ENCODE measurements around the gene KPTN.

Gene KPTN

DNA sequence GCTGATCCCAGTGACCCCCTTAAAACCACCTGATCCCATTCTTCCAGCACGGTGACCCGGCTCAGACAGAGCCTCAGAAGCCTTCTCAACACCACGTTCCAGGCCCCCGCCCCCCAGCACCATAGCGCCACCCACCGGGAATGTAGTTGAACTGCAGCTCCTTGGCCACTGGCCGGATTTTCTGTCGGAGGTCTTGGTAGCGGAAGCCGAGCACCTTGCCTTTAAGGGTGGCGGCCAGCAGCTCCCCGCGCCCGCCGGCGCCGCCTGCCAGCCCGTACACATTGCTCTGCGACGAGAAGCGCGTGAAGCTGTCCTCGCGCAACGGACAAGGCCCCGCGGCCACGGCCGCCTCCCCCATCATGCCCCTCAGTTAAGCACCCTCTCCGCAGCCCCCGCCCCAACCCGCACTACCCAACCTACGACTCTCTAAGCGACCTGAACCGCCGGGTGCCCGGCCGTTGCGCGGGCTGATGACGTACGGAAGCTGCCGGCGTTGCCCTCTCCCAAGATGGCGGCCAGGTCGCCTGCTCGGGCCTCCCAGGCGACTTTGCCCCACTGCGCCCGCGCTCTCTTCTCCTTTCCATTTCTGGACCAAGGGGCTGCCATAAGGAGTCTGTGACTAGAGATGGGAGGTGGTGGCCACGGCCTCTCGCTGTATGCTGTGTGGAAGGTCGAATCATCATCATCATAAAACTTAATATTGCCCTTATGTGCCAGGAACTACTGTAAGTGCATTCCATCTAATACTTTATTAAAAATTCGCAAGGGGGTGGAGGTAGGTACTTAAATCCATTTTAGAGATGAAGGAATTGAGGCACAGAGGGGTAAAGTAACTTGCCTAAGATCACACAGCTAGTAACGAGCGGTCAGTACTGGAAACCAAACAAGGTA, at the start of gene KPTN:
Gene KPTN, minus strand, starts transcription at position 420 of the 891 bp plus-strand sequence. Its CDS starts 59 bp downstream, at position 361.
- DNase-seq = peak; percentile 88

DNA sequence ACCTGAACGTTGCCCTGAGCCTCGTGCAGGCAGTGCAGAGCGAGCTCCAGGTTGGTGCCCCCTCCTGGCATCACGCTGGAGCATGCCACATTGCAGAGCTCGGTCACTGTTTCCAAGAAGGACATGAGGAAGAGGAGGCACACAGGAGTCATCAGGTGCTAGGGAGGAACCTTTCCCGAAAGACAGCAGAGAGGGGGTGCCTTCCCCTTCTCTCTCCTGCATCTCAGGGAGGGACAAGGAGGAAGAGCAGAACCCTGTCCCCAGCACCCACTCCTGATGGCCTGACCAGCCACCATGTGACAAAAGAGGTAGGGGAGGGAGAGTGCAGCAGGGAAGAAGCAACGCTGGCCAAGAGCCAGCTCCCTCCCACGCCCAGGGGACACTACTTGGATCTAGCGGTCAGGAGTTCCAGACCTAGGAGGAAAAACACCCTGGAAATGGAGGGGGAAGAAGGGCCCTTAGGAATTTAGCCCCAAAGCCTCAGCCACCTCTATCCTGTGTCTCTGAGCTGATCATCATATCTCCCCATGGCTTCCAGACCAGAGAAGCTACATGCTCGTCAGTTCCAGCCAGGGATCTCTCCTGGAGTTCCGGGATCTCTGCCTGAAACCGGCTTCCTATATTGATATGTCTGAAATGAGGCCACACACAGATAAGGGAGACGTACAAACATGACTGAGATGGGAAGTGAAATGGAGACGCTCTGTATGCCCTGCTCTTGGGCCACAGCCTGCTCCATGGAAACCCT, 47.8 kb upstream of the KPTN start:
- no peak for DNase-seq

DNA sequence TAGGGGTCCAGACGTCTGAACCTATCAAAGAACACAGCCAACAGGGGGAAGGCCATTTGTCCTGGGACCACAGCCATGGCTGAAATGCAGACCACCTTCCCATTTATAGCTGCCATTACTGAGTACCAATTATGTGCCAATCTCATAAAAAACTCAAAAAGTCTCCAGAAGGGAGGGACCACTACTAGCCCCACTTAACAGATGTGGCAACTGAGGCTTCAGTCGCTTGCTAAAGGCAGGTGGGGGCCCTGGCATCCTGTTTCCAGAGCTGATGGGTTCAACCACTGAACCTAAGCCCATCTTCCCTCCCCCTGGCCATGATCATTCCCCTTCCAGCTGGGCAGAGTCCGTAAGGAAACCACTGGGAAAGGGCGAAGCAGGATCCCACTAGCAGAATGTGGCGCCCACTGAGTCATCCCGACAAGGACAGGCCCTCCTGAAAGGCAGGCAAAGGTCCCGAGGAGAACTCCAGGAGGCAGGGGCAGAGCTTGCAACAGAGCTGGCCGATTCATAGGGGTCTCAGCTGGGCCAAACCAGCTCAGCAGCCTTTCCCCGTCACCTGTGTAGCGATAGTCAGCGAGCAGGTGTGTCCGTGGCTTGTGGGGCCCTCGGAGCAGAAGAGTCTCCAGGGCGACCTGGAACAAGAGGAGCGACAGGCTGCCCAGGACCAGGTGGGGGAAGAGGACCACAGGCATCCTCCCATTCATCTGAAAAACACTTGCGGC, 45.2 kb upstream of the KPTN start:
- DNase-seq = no peak

DNA sequence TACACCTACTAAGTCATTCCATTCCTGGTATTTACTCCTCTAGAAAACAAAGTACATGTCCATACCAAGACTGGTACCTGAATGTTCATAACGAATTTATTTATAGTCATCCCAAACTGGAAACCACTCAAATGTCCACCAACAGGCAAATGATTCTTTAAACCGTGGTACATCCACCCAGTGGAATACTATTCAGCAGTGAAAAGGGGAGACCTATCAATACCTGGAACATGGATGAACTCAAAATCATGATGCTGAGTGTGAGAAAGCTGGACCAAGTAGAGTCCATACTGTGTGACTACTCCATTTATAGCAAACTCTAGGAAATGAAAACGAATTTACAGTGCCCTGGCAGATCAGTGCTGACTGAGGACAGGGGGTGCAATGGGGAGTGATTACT, 42.8 kb upstream of the KPTN start:
- DNase-seq = no peak

DNA sequence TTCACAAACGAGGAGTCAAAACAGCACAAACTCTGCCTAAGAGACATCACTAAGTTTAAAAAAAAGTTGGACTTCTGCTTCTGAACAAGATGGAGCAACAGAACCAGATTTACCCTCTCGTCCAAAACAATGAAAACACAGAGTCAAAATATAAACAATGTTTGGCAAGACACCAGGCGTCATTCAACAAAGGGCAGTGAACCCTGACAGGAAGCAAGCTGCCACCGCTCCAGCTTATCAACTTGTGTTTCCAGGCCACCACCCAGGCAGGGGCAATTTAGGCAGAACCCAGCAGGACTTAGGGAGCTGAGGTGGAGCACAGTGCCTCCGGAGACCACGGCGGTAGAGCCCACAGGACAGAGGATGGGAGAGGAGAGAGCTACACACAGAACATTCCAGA, 39.5 kb upstream of the KPTN start:
- no peak for DNase-seq

DNA sequence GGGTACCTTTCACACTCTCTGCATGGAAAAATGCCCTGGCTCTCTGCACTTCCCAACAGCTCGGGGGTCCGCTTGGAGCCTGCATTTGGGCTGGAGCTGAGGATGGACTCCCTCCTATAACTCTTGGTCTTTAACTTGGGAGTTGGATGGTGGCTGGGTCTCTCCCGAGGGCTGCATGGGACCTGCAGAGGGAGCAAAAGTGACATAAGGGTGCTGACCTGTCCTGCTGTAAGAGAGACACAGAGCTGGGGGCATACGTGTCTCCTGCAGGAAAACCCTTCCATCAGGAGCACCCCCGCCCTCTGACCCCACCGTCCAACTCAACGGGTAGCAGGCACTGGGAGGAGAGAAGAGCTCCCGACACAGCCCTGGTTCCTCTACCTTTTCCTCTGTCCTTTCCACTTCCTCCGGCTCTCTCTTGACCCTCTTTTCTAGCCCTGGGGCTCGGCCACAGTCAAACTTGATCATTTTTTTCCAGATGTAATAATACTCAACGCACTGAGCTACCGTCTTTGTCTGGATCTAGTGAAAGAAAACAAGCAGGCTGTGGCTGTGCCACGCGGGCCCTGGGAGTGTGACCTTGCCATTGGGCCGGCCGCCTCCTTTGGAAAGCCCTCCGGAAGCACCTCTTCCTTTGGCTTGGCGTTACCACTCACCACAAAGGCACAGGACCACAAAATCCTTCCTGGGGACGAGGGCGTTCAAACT, 37.6 kb upstream of the KPTN start:
- DNase-seq = no peak

DNA sequence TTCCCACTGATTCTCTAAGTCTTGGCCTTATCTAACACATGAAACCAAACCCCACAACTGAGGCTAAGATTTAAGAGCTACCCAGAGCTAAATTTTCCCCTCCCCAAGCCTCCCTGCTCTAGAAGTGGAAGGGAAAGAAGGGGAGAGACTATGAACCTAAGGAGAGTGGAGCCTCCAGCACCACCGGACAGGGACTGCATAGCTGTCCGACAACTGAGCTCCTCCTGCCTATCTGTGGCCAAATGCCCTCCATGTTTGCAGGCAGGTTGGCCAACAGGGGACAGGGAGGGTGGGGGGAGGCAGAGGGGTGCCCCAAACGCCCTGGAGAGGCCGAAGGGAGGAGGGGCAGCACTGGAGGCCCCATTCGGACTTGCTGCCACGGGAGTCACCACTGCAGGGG, 36.8 kb upstream of the KPTN start:
- no peak for DNase-seq

DNA sequence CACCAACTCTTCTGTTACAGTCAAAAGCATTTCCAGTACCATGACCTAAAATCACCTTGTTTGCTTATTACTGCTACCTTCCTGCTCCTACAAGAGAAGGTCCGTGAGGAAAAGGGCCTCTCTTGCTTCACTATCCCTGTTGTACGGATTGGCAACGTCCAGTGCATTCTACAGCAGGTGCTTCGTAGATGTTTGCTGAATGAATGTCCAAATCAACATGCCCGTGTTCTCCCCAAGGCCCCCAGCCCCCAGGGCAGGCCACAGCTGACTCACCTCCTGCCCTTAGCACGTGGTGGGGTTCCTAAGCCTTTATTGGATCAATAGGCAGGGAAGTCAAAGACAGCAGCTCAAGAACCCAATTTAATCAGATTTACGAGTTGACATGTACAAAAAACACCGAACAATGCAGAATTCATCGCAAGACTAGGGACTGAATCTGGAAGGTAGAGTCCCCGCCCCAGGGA, 36.4 kb upstream of the KPTN start:
- DNase-seq = no peak

DNA sequence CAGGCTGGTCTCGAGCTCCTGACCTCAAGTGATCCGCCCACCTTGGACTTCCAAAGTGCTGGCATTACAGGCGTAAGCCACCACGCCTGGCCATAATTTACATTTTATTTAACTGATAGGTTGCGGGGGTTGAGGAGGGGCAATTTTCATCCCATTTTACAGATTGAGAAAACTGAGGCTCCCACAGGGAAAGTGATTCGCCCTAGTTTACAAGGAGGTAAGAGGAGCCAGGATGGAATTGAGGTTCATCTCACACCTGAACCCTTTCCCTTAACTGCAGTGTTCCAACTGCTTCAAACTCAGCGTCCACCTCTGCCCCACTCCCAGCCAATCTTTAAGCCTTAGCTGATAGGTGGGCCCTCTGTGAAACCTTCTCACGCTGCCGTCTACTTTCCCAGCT, 34.8 kb upstream of the KPTN start:
- no peak for DNase-seq

DNA sequence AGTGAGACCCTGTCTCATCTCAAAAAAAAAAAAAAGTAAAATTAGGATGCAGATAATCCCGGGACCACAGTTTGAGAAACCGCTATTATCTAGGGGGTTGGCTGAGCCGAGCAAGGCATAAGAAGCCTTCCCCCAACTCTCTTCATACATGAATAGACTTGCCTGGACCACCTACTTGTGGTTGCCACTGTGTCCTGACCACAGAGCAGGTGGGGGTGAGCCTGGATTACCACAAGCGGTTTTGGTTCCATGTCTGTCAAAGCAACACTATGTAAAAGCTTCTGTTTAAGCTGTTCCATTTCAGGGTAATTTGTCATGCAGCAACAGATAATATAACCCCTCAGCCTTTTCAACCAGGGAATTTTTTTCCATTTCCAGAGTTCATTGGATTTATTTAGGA, 34.1 kb upstream of the KPTN start:
- peak; percentile 52 for DNase-seq

DNA sequence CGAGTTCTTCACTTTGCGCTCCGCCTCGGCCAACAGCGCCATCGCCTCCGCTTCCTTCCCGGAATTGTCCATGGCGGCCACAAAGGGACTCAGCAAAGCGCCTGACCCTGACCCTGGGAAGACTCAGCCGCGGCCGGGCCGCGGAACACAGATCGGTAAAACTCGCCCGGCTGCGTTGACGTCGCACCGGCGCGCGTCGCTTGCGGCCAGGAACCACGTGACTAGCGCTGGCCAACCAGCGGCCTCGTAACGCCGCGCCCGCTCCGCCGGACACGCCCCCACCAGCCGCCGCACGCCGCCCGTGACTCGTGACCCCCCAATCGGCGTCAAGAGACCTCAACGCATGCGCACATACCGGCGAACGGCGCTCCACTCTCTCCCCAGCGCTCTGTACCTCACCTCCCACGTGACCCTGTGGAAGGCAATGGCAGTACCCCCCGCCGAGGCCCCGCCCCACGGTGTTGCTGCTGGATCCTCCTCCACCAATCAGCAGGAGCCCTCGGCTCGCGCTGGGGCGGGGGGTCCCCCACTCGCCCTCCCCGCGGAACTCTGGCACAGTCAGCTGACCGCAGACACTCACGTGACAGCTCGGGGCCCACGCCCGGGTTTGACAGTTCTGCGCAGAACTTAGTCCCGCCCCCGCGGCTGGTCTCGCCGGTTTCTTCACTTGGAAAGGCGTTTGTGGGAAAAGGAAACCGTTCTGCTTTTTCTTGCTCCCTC, 31.0 kb upstream of the KPTN start, which contains the start of gene NAPA:
Gene NAPA, minus strand, starts transcription at position 195 of the 720 bp plus-strand sequence. Its CDS starts 123 bp downstream, at position 72.
- peak; percentile 100 for DNase-seq

DNA sequence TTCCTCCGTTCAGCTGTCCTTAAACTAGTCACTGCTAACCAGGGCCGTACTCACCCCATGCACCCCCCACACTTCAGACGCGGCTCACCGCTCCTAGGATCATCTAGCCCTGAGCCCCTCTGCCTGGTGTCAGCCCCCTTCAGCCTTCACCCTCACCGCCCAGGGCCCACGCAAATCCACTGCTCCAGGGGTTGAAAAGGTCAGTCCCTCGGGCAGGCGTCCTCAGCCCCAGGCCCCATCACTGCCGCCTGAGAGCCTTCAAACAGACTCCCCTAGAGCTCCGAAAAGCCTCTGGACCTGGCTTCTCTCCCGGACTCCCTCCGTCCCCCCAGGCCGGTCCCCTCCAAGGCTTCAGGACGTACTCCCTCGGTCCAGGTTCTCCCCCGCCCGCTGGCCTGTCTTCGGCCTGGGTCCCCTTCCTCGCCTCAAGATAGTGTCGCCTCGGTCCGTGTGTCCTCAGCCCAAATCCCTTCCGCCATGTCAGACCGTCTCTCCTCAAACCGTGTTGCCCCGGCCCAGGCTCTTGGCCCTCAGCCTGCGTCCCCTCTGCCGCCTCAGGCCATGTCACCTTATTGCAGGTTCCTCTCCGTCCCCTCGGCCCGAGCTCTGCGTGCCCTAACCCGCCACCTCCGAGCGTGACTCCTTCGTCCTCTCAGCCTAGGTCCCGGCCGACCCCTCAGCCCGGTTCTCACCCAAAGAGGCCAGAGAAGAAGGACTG, 30.3 kb upstream of the KPTN start:
- no peak for DNase-seq

DNA sequence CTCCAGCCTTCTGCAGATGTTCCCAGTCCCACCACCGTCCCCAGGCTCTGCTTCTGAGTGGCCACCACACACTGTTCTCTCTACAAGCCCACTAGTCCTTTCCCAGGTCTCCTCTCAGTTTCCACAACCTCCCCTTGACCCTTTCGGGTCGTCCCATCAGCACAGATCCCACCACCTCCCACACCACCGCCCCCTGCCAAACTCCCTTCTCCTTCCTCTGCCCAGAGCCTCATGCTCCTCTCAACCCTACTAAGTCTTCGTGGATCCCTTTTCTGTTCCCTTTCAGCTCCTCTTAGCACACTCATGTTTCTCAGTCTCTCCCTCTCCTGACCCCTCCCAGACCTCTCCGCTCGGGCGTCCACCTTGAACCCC, 28.9 kb upstream of the KPTN start:
- DNase-seq = no peak

DNA sequence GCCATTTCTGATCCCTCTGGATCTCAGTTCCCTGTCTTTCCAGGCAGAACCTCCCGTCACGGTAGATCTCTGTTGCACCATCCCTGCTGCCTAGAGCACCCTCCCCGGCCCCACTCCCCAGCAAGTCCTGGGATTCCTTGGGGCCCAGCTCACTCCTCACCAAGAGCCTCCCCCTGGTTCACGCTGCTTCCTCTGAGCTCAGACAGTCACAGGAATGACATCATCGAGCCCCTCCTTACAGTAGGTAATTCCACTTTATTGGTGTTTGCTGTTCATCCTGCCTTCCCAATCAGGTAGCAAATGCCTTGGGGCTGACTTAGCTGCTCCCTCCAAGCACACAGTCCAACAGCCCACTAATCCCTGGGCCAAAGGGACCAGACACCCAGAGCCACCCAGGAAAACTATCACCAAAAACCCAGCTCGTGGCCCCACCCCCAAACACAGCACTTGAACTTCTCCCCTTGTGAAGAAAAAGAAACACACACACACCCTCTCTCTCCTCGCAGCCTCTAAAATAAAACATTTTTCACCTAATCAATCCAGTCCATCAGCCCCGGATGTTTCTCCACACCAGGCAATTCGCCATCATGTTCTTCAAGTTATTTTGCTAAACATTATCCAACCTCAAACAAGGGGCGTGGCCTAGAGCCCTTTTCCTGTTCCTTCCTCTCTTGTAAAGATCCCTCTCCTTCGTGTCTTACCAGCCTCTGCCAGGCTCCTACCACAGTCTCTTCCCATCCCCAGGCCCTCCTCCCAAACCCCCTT, 28.3 kb upstream of the KPTN start:
- DNase-seq = peak; percentile 33

DNA sequence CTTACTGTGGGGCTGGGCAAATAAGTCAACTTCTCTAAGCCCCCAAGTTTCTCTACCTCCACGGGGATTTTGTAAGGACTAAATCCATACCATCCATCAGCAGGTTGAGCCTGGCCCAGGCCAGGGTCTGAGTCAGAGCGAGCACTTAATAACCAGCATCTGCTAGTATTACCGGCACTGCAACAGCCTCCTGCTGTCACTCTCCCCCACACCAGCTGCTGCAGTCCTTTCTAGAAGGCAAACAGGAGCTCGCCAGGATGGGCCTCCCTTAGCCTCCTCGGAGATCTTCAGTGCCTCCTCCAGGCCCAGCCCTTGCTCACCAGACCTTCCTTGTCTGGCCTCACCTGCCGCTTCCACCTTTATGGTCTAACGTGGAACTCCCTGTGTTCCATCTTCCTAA, 27.7 kb upstream of the KPTN start:
- no peak for DNase-seq

DNA sequence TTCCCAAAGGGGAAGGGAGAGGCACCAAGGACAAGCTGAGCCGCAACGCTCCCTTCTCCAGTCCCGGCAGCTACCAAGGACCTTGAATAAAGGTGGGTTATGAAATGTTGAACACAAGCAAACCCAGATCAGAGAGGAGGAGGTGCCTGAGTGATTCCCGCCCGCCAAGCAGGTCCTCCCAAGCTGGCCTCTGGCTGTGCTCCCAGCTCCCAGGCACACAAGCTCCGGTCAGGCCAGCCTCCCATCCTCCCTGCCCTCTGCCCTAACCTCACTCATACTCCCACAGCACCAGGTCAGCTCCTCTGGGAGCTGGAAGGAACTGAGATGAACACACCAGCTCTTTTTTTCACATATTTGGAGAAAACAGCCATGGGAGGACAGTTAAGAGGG, 27.1 kb upstream of the KPTN start:
- no peak for DNase-seq

DNA sequence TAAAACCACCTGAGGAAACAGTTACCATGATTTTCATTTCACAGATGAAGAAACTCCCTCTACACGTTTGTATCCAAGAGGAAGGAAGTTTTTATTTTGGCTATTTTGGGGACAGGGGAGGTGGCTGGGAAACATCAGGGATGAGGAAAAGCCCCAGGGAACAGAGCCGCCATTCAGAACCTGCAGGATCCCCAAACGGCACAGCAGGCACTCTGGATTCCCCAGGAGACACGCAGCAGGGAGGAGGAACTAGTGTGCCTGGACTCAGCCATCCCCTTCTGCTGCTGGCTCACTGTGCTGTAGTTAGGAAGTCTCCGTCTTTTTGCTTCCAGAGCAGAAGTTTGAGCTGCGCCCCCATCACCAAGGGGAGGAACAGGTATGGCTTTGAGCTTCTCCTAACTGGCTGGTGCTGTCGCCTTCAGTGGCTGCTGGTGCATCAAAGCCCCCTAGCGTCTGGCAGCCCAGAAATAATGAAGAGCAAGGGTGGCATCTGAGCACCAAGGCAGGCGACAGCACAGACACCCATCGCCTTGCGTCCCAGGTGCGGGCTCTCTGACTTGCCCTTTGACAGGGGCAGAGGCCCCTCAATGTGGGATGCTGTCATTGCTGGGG, 26.6 kb upstream of the KPTN start:
- DNase-seq = no peak

DNA sequence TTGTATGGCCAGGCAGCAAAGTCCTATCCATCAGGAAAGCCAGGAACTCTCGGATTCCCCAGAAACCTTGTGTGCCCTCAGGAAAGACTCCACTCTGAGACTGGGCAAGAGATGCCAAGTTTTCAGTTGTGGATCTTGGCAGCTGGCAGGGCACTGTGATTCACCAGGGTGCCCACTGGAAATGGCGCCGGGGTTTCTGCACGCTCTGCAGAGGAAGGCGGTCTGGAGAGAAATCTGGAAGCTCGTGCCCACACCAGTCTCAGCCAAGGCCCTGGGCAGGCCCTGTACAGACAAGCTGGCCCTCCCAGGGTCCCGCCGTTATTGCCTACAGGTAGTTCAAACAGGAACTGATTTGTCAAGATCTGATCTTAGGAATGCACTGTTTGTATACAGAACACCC, 26.0 kb upstream of the KPTN start:
- no peak for DNase-seq

DNA sequence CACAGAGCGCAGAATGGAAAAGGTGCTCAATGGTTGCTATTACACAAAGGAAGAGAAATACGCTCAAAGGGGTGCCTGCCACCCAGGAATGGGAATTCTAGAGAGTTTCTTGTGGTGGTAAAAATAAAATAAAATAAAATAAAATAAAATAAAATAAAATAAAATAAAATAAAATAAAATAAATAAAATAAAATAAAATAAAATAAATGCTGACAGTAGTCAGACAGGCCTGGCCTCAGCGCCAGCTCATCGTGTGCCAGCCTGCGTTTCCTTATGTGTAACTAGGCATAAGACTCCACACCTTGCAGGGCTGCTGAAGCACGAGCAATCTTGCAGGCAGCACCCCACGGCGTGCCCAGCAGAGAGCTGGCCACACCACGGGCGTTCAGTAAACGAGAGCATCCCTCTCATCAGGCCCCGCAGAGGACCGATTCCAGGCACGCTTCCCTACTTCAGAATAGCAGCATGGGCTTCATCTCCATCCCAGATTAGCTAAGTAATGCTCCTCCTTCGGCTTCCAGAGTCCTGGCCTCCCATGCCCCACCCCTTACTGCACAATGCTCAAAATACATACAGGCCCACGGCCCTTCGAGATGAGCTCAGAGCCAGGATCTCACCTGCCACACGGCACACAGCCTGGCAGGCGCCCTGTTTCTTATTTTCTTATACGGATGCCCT, 25.3 kb upstream of the KPTN start:
- no peak for DNase-seq

Measured in CD4-positive, alpha-beta T cell treated with Interleukin-6 for 4 hours (primary cell).